Heart left ventricle (tissue), 13 donors: ENCODE data around the gene PPP2R1A.

ENCODE experiments used
- CTCF ChIP-seq, 12 donors: fragments of 200-600 bp; sonication (generic) in 4 of 12; IDR thresholded peaks; one replicate each; pipeline versions ENCODE4 v1.5.0 to v1.8.0; 2018 to 2022; ENCODE audit warnings: antibody characterized with exemption in 12 of 12, mild to moderate bottlenecking in 5 of 12
- POLR2A ChIP-seq, 2 donors: fragments of 450-650 bp; IDR thresholded peaks; one replicate each; pipeline ENCODE4 v1.6.1; 2017; ENCODE audit warnings: antibody characterized with exemption in 2 of 2, mild to moderate bottlenecking in 2 of 2, moderate library complexity in 2 of 2
- donor health status: ischemic (EF 13 %, LVEDD 7.1; RV severe dilation, severe dysfunction).
- donor health status: DM: no; HTN: yes; CAD: no.
- donor health status: DM: no; HTN: no; CAD: no.
- donor health status: ischemic (EF 25% LVEDD 6.9; RV normal size, moderate dysfunction).
- donor health status: ischemic (EF 25% LVEDD 5.7; RV mildly dilated, moderate dysfunction).
- donor health status: ischemic (EF 35%, LVEDD 5.7; RV mildly dilated, moderate dysfunction).
- donor health status: nonischemic (EF 11% LVEDD 7.7; RV severe dilation, severe dysfunction).
- donor health status: DM: yes; HTN: yes; CAD: no.
- donor health status: PGD.
- donor health status: ischemic (EF 29% LVEDD 5.4; RV normal size, mild dysfunction).
- donor health status: nonischemic (EF 23%, LVEDD 6.1; RV moderate dilation, normal function).

- TF ChIP-seq CTCF (IDR thresholded peaks at IDR 0.05) (no peak), POLR2A (IDR thresholded peaks at IDR 0.05) (no peak)
Observed at GRCh38 chr19:52142001-52142595, 47.8 kb upstream of the PPP2R1A start.
